Hepatocyte (in vitro differentiated cells): Measurements from ENCODE around the gene WDPCP.

Source experiments
- EZH2 ChIP-seq: fragments of 200-600 bp; sonication (generic); IDR thresholded peaks from 2 replicates; pipeline ENCODE4 v1.6.1; 2016; ENCODE audit warnings: antibody characterized with exemption, mild to moderate bottlenecking, borderline replicate concordance
- TF ChIP-seq, protein P1 (sequence below): fragments of 200-600 bp; sonication (generic); IDR thresholded peaks from 2 replicates; pipeline ENCODE4 v1.5.1; 2016; ENCODE audit warnings: antibody characterized with exemption, mild to moderate bottlenecking; ENCODE audit not compliant: poor library complexity

DNA sequence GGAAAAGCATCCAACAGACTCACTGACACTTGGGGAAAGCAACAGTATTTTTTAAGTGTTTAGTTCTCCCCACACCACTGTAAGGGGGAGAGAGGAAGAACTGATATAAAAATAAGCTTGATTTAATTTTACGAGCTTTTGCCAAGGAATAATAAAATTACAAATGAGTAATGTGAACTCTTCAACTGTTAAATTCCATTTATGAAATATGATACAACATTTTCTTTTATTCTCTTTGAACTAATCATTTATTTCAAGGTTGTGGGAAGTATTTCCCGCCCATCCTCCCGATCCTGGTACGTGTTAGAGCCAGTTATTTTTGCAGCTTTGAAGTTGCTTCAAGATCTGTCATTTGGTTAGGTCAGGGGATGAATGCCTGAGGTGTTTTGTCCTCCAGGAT lies 35.2 kb downstream of the WDPCP start:
- TF ChIP-seq, protein P1, sequence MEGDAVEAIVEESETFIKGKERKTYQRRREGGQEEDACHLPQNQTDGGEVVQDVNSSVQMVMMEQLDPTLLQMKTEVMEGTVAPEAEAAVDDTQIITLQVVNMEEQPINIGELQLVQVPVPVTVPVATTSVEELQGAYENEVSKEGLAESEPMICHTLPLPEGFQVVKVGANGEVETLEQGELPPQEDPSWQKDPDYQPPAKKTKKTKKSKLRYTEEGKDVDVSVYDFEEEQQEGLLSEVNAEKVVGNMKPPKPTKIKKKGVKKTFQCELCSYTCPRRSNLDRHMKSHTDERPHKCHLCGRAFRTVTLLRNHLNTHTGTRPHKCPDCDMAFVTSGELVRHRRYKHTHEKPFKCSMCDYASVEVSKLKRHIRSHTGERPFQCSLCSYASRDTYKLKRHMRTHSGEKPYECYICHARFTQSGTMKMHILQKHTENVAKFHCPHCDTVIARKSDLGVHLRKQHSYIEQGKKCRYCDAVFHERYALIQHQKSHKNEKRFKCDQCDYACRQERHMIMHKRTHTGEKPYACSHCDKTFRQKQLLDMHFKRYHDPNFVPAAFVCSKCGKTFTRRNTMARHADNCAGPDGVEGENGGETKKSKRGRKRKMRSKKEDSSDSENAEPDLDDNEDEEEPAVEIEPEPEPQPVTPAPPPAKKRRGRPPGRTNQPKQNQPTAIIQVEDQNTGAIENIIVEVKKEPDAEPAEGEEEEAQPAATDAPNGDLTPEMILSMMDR, result no peak
- TF ChIP-seq EZH2, result no peak
